Loucy (cell line): ENCODE results near the gene GPX3.

Source experiments
- H2AFZ ChIP-seq: fragments of 200-600 bp; sonication (generic); 2 replicates; pipeline ENCODE4 v1.6.0; 2016; ENCODE audit warnings: antibody characterized with exemption, mild to moderate bottlenecking, low read length, moderate library complexity
- H3F3A ChIP-seq: fragments of 200-600 bp; 2 replicates; pipeline ENCODE4 v1.6.0; 2016; ENCODE audit warnings: antibody characterized with exemption, low read depth, mild to moderate bottlenecking
- H3K27me3 ChIP-seq: fragments of 200-600 bp; sonication (generic); 2 replicates; pipeline ENCODE4 v1.6.1; 2014; ENCODE audit warnings: low read length, mild to moderate bottlenecking; ENCODE audit not compliant: insufficient read depth, poor library complexity, severe bottlenecking
- H3K36me3 ChIP-seq: fragments of 200-600 bp; sonication (generic); 2 replicates; pipeline ENCODE4 v1.6.1; 2016; ENCODE audit warnings: low read length; ENCODE audit not compliant: insufficient read depth
- H3K4me1 ChIP-seq: fragments of 200-600 bp; sonication (generic); 2 replicates; pipeline ENCODE4 v1.5.1; 2014; ENCODE audit warnings: low read length, mild to moderate bottlenecking; ENCODE audit not compliant: insufficient read depth, poor library complexity, severe bottlenecking
- H3K4me2 ChIP-seq: fragments of 200-600 bp; sonication (generic); 2 replicates; pipeline ENCODE4 v1.6.0; 2014; ENCODE audit warnings: antibody characterized with exemption, low read length, low read depth, mild to moderate bottlenecking; ENCODE audit not compliant: poor library complexity, severe bottlenecking
- H3K4me3 ChIP-seq: fragments of 200-600 bp; sonication (generic); 2 replicates; pipeline ENCODE4 v1.5.1; 2014; ENCODE audit warnings: low read length, mild to moderate bottlenecking, mixed read lengths; ENCODE audit not compliant: poor library complexity, severe bottlenecking
- H3K79me2 ChIP-seq: fragments of 200-600 bp; sonication (generic); 2 replicates; pipeline ENCODE4 v1.6.1; 2014; ENCODE audit warnings: low read length; ENCODE audit not compliant: insufficient read depth
- H3K9ac ChIP-seq: fragments of 200-600 bp; sonication (generic); 2 replicates; pipeline ENCODE4 v1.6.0; 2014; ENCODE audit warnings: mild to moderate bottlenecking, low read depth, low read length, moderate library complexity; ENCODE audit not compliant: poor library complexity, severe bottlenecking
- H3K9me2 ChIP-seq: fragments of 200-600 bp; sonication (generic); replicated peaks from 2 replicates; pipeline ENCODE4 v1.6.1; 2016; ENCODE audit warnings: low read depth, low read length, mixed read lengths
- H3K9me3 ChIP-seq: fragments of 200-600 bp; sonication (generic); 2 replicates; pipeline ENCODE4 v1.6.1; 2014; ENCODE audit warnings: mild to moderate bottlenecking, antibody characterized with exemption, low read length, low read depth; ENCODE audit not compliant: insufficient read depth
- H4K20me1 ChIP-seq: fragments of 200-600 bp; sonication (generic); 2 replicates; pipeline ENCODE4 v1.6.0; 2014; ENCODE audit warnings: antibody characterized with exemption, low read length, mild to moderate bottlenecking; ENCODE audit not compliant: insufficient read depth, poor library complexity, severe bottlenecking
- EZH2phosphoT487 ChIP-seq: fragments of 200-600 bp; IDR thresholded peaks from 2 replicates; pipeline ENCODE4 v1.6.1; 2018; ENCODE audit warnings: antibody characterized with exemption, mild to moderate bottlenecking, moderate library complexity, borderline replicate concordance
- TF ChIP-seq, protein P1 (sequence below): fragments of 200-600 bp; sonication (generic); conservative IDR thresholded peaks from 2 replicates; pipeline ENCODE4 v1.5.1; 2014; ENCODE audit warnings: mild to moderate bottlenecking, antibody characterized with exemption, low read length

Gene GPX3

DNA sequence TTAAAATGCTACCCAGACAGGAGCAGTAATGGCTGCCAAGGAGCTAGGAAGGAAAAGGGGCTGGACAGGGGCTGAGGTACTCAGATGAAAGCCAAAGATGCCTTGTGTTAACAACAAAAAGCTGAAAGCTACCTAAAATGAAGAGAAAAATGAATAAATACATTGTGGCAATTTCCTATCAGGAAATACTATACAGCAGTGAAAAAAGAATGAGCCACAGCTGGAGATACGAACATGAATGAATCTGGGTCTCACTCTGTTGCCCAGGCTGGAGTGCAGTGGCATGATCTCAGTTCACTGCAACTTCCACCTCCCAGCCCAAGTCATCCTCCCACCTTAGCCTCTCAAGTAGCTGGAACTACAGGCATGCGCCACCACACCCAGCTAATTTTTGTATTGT is 54.2 kb downstream of the GPX3 start:
- H3K9me3 ChIP-seq, result no peaks in the 10 kb centered on the region
- no peaks in the 10 kb centered on the region for H3F3A ChIP-seq
- peaks cover 98% of the 10 kb centered on the region for H3K79me2 ChIP-seq
- no peaks in the 10 kb centered on the region for H3K27me3 ChIP-seq
- H3K4me1 ChIP-seq, result peaks cover 37% of the 10 kb centered on the region
- no peak overlapping the region for H2AFZ ChIP-seq
- peaks cover 2% of the 10 kb centered on the region; the same call in 1 of the 2 replicates for H3K36me3 ChIP-seq
- H3K9ac ChIP-seq, result no peak overlapping the region
- H3K4me3 ChIP-seq, result no peak overlapping the region
- TF ChIP-seq, protein P1, sequence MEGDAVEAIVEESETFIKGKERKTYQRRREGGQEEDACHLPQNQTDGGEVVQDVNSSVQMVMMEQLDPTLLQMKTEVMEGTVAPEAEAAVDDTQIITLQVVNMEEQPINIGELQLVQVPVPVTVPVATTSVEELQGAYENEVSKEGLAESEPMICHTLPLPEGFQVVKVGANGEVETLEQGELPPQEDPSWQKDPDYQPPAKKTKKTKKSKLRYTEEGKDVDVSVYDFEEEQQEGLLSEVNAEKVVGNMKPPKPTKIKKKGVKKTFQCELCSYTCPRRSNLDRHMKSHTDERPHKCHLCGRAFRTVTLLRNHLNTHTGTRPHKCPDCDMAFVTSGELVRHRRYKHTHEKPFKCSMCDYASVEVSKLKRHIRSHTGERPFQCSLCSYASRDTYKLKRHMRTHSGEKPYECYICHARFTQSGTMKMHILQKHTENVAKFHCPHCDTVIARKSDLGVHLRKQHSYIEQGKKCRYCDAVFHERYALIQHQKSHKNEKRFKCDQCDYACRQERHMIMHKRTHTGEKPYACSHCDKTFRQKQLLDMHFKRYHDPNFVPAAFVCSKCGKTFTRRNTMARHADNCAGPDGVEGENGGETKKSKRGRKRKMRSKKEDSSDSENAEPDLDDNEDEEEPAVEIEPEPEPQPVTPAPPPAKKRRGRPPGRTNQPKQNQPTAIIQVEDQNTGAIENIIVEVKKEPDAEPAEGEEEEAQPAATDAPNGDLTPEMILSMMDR, result no peak
- no peak for TF ChIP-seq EZH2phosphoT487
- no peak overlapping the region for H3K4me2 ChIP-seq
- peaks cover 60% of the 10 kb centered on the region for H4K20me1 ChIP-seq
- no peaks in the 10 kb centered on the region for H3K9me2 ChIP-seq

DNA sequence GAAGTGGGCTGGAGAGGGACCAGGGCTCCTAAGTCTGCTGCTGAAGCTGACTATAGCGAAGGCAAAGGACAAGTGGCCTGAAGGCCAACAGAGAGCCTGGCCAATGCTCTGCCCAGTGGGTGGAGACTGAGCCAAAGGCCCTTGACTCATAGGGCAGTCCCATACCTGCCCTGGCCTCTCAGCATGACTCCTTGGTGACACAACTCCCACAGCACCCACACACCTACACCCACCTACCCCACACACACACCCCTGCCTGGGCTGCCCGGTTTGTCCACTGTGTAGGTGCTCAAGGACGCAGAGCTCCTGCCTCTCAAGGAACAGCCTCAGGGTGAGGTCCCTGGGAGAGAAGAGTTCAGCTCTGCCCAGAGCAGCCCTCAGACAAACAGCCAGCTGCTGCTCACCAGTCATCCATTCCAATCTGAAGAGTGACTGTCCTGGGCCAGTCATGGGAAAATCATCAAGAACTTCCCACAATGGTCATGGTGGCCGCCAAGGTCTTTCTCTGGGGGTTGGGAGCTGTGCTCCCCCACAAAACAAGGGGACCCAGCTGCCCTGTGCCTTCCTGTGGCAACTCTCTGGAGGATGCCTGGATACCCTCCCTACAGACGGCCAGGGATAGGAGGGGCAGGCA is 55.4 kb downstream of the GPX3 start:
- TF ChIP-seq EZH2phosphoT487, result no peak
- TF ChIP-seq, protein P1, result no peak
- peaks cover 95% of the 10 kb centered on the region for H3K79me2 ChIP-seq
- peaks cover 45% of the 10 kb centered on the region for H3K4me1 ChIP-seq
- no peaks in the 10 kb centered on the region for H3K27me3 ChIP-seq
- no peak overlapping the region for H2AFZ ChIP-seq
- H3K4me2 ChIP-seq, result peak overlapping the region; percentile 92
- H3K36me3 ChIP-seq, result no peaks in the 10 kb centered on the region
- H3K4me3 ChIP-seq, result peak overlapping the region; percentile 33
- H3K9me3 ChIP-seq, result no peaks in the 10 kb centered on the region
- H3F3A ChIP-seq, result 0 out of 2 replicates have a peak, but pooled peaks cover 3% of the 10 kb centered on the region
- H3K9me2 ChIP-seq, result no peaks in the 10 kb centered on the region
- no peak overlapping the region for H3K9ac ChIP-seq
- peaks cover 68% of the 10 kb centered on the region for H4K20me1 ChIP-seq

DNA sequence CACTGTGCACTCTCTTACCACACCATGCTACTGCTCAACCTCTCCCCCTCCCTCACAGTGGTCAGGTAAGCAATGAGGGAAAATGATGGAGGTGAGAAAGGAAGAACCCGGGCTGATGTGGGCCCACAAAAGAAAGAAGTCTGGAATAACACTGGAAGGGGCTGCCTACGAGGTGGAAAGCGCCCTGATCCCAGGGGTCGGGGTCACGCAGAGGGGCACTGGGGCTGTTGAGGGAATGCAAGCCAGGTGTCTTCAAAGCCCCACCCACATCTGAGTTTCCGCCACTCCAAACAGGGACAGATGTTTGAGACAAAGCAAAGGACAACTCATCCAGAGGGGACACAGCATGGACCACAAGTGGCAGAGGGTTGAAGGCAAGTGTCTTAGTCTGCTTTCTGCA is 56.2 kb downstream of the GPX3 start:
- H3F3A ChIP-seq, result 0 out of 2 replicates have a peak, but pooled peaks cover 3% of the 10 kb centered on the region
- no peak for TF ChIP-seq EZH2phosphoT487
- TF ChIP-seq, protein P1, result no peak; the same call in 1 of the 2 replicates
- H3K9ac ChIP-seq, result no peak overlapping the region
- H3K9me3 ChIP-seq, result no peaks in the 10 kb centered on the region
- H3K4me3 ChIP-seq, result peak overlapping the region; percentile 33
- peaks cover 48% of the 10 kb centered on the region for H3K4me1 ChIP-seq
- H4K20me1 ChIP-seq, result peaks cover 68% of the 10 kb centered on the region
- H3K4me2 ChIP-seq, result peak overlapping the region; percentile 92
- H3K9me2 ChIP-seq, result no peaks in the 10 kb centered on the region
- no peak overlapping the region for H2AFZ ChIP-seq
- no peaks in the 10 kb centered on the region for H3K27me3 ChIP-seq
- H3K79me2 ChIP-seq, result peaks cover 90% of the 10 kb centered on the region
- H3K36me3 ChIP-seq, result no peaks in the 10 kb centered on the region
